HFFc6 (cell line): Measurements from ENCODE around the gene COA7. TPM values are rescaled to one million over a fixed set of nuclear protein-coding genes. Genes with fewer than 3 reads are reported as not detected.

Source experiments
- DNase-seq: peaks from one replicate; pipeline ENCODE4 v3.0.0-alpha.2; 2018
- H3K27ac Mint-ChIP-seq: 2 replicates; pipeline ENCODE4 v1.8.0; 2020; ENCODE audit warnings: mild to moderate bottlenecking, mixed read lengths
- H3K27me3 Mint-ChIP-seq: 2 replicates; pipeline ENCODE4 v1.8.0; 2021; ENCODE audit warnings: mild to moderate bottlenecking, moderate library complexity, mixed read lengths; ENCODE audit not compliant: insufficient read depth
- H3K36me3 Mint-ChIP-seq: 2 replicates; pipeline ENCODE4 v1.8.0; 2021; ENCODE audit warnings: low read depth, mixed read lengths
- H3K4me1 Mint-ChIP-seq: 2 replicates; pipeline ENCODE4 v1.8.0; 2020; ENCODE audit warnings: low read depth, mixed read lengths
- H3K4me3 Mint-ChIP-seq: 2 replicates; pipeline ENCODE4 v1.8.0; 2020; ENCODE audit warnings: mild to moderate bottlenecking, moderate library complexity, mixed read lengths
- H3K9me3 Mint-ChIP-seq: 2 replicates; pipeline ENCODE4 v1.8.0; 2020; ENCODE audit warnings: mild to moderate bottlenecking, mixed read lengths
- CTCF ChIP-seq: fragments of 200-600 bp; sonication (generic); IDR thresholded peaks from 2 replicates; pipeline ENCODE4 v1.5.0; 2021; ENCODE audit warnings: antibody characterized with exemption, mild to moderate bottlenecking
- total RNA-seq, 6 experiments: library from RNA; stranded (reverse); fragmentation: NEBNext Ultra II Directional; extraction: Animal tissue kit (Norgen Biotek cat#: 25700); gene quantifications; 2 replicates in 1 of 6; 3 replicates in 5 of 6; pipeline ENCODE4 v1.2.3, GENCODE V29; 2021

Gene COA7
- total RNA-seq, 6 experiments from 2014 or later: 17.8 to 25.8 (median 20.1) TPM

- peaks cover 10% of the 10 kb centered on the region for H3K27me3 Mint-ChIP-seq
- H3K4me1 Mint-ChIP-seq: peaks cover 19% of the 10 kb centered on the region
- no peak for TF ChIP-seq CTCF
Measured at GRCh38 chr1:52659851-52660596, 38.1 kb downstream of the COA7 start.

GRCh38 chr1:52659356-52659755 lies 38.8 kb downstream of the COA7 start:
- H3K4me3 Mint-ChIP-seq: no peak overlapping the region

More at GRCh38 chr1:52659851-52660596, 38.1 kb downstream of the COA7 start:
- H3K36me3 Mint-ChIP-seq: no peaks in the 10 kb centered on the region
- no peak overlapping the region for H3K4me3 Mint-ChIP-seq
- H3K27ac Mint-ChIP-seq: no peak overlapping the region
- DNase-seq: no peak
- H3K9me3 Mint-ChIP-seq: no peaks in the 10 kb centered on the region

GRCh38 chr1:52658795-52659194 lies 39.4 kb downstream of the COA7 start:
- no peaks in the 10 kb centered on the region for H3K9me3 Mint-ChIP-seq
- H3K27ac Mint-ChIP-seq: no peak overlapping the region
- DNase-seq: no peak
- peaks cover 10% of the 10 kb centered on the region for H3K27me3 Mint-ChIP-seq
- H3K4me3 Mint-ChIP-seq: no peak overlapping the region
- H3K4me1 Mint-ChIP-seq: peaks cover 18% of the 10 kb centered on the region
- H3K36me3 Mint-ChIP-seq: no peaks in the 10 kb centered on the region
- TF ChIP-seq CTCF: no peak

More at GRCh38 chr1:52659356-52659755, 38.8 kb downstream of the COA7 start:
- DNase-seq: no peak
- no peak for TF ChIP-seq CTCF
- Mint-ChIP-seq H3K36me3 (no peaks in the 10 kb centered on the region), H3K4me1 (peaks cover 19% of the 10 kb centered on the region), H3K27me3 (peaks cover 10% of the 10 kb centered on the region), H3K9me3 (no peaks in the 10 kb centered on the region), H3K27ac (no peak overlapping the region)

GRCh38 chr1:52657702-52658101 lies 40.4 kb downstream of the COA7 start:
- no peaks in the 10 kb centered on the region for H3K36me3 Mint-ChIP-seq
- H3K4me1 Mint-ChIP-seq: peaks cover 7% of the 10 kb centered on the region
- no peak overlapping the region for H3K27ac Mint-ChIP-seq
- TF ChIP-seq CTCF: no peak
- H3K27me3 Mint-ChIP-seq: peaks cover 10% of the 10 kb centered on the region
- DNase-seq: no peak
- H3K9me3 Mint-ChIP-seq: no peaks in the 10 kb centered on the region
- no peak overlapping the region for H3K4me3 Mint-ChIP-seq

- H3K4me1 Mint-ChIP-seq: no peaks in the 10 kb centered on the region
Measured at GRCh38 chr1:52654063-52654462, 44.1 kb downstream of the COA7 start.

More at GRCh38 chr1:52654063-52654462, 44.1 kb downstream of the COA7 start:
- H3K27ac Mint-ChIP-seq: no peak overlapping the region
- H3K27me3 Mint-ChIP-seq: peaks cover 7% of the 10 kb centered on the region
- H3K36me3 Mint-ChIP-seq: no peaks in the 10 kb centered on the region
- DNase-seq: no peak
- H3K9me3 Mint-ChIP-seq: no peaks in the 10 kb centered on the region
- no peak for TF ChIP-seq CTCF
- H3K4me3 Mint-ChIP-seq: no peak overlapping the region
